HG03280 (cell line): ENCODE results near the gene A2M.

ENCODE experiments used
- ATAC-seq: cut with Tn5 transposase; IDR thresholded peaks from one replicate; pipeline ENCODE4 v1.9.1; 2021; ENCODE audit warnings: mild to moderate bottlenecking, moderate library complexity; ENCODE audit not compliant: unreplicated experiment

The A2M gene

DNA sequence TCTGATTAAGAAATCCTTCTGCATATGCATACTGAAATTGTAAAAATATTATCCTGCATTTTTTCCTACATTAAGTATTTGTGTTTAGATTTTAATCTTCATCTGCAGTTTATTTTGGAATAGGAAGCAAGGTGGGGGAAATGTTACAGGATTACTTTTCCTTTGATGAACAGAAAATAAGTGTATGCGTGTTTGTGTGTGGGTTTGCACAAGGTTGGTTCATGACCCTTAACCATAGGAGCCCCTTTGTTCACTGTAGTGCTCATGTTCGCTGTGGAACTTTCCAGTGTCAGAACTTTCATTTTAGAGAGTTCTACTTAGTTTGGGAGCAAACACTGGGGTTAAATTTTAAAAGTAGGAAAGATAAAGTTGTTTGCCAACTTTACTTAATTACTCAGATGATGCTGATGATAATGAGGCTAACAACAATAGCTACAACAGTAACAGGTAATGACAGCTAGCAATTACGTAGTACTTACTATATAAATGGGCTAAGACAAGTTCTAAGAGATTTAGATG is 6.4 kb upstream of the A2M start:
- ATAC-seq = no peak

DNA sequence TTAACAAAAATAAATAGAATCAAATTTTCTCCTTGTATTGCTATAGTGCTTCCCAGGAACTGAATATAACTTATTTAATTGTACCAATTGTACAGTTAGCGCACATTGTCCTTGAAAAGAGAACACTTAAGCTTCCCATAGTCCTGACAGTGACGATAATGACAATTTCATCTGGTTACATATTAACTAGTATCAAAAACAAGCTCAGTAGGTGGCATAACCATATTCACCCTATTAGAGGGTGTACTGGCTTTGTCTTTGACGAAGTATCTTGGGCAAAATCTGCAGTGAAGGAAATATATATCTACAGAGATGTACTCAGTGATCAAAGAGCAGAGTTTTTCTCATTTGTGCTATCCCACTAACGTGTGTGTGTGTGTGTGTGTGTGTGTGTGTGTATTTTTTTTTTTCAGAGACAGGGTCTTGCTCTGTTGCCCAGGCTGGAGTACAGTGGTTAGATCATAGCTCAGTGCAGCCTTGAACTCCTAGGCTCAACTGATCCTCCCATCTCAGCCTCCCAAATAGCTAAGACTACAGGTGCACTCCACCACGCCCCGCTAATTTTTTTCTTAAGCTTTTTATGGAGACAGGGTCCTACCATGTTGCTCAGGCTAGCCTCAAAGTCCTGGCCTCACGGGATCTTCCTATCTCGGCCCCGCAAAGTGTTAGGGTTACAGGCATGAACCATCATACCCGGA is 4.9 kb upstream of the A2M start:
- no peak for ATAC-seq

DNA sequence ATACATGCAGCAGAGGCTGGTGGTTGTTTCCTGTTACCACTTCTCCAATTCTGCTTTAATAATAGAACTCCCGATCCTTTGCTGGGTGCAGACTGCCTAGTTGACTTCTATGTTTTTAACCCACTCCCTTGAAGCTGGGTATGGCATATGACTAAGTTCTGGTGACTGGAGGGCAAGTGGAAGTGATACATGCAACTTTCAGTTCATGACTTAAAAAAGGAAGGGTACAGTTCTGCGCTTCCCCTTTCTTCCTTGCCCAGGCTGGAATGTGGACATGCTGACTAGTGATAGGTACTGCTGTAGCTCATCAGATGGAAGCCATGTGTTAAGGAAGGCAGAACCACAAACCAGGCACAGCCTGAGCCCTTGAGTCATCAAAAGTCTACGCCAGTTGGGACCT is 2.4 kb upstream of the A2M start:
- ATAC-seq = no peak

DNA sequence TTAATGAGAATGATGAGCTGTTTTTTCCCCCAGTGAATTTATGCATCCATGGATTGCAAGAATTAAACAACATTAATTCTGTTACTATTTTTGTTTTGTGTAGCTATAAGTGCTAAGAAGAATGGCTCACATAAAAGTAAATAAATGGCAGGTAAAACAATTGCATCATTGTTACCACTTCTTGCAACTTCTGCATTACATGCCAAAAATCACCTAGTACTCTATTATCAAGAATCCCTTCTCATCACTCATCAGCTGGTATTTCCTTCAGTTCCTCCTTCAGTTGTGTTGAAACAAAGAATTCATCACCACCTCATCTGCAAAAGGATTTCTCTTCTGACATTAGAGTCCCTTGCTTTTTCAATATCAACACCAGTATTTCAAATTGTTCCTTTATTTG is 773 bp downstream of the A2M start:
- no peak for ATAC-seq

DNA sequence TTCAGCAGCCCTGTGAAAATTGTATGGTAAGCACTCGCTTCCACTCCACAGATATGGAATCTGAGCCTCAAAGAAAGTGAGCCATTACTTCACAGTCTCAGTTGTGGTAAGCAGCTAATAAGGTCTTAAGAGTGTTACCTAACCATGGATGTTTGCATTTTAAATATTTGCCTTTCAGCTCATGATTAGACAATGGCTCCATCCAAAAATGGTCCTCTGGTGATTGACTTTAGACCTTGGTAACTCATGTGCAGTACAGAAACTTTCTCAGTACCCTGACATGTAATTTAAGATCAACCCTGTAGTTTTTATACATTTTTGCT is 1.8 kb downstream of the A2M start:
- ATAC-seq = no peak

GRCh38 chr12:9113296-9113986 is 2.3 kb downstream of the A2M start:
- ATAC-seq = no peak

- no peak for ATAC-seq
These were observed 3.5 kb downstream of the A2M start for GRCh38 chr12:9112076-9112853.

DNA sequence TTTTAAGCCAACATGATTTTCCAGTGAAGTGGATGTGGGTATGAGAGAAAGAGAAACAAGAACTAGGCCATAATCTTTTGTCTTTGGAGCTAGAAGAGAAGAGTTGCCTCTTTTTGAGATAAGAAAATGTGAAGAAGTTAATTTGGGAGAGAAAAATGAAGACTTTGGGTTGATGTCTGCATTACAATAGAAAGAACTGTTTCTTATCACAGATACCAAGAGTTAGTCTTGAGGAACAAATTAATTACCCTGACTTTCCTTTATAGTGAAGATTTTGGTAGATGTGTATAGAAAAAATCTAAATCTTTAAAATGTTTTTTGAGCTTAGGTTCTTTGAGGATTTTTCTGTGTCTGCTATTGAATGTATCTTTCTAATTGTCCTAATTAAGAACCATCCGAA is 4.2 kb downstream of the A2M start:
- ATAC-seq = no peak

DNA sequence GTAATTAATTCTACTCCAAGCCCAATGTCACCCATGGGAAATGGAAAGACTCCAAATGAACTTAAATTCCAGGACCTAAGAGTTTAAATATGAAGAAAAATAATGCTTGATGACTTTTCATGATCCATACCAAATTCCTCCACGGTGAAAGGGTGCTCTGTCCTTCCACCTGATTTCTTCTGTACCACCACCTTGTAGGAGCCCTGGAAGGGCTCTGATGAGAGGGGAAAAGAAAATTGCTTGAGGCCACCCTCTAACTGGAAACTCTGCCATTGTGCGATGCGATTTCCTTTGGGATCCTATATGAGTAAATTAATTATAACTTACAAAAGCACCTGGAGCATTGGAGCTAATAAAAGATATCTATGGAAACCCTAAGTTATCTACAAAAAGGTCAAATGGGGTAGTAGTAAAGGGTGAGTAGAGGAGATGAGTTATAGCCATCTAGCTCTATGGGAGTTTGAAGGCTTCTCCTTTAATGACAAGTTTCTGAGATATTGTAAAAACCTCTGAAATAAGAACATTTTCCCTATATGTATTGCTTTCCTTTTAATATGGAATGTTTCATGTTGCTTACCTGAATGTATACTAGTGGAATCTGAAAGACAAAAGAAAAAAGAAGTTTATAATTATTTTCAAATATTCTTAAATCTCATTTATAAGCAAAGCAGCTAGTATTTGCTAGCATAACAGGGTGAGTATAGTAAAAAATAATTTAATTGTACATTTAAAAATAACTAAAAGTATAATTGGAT is 5.8 kb downstream of the A2M start:
- ATAC-seq = no peak

DNA sequence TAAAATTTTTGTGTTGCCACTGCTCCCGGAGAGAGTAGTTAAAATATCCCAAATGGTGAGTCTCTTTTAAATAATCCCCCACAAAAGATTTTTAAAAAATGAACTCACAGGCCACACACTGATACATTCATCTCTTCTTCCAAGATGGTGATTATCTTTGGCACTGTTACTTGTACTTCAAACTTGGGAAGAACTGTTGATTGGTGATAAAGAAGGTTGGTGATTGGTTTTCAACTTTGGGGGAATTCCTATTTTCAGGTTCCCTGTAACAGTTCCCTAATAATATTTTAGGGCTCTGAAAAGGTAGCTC is 6.6 kb downstream of the A2M start:
- no peak for ATAC-seq

DNA sequence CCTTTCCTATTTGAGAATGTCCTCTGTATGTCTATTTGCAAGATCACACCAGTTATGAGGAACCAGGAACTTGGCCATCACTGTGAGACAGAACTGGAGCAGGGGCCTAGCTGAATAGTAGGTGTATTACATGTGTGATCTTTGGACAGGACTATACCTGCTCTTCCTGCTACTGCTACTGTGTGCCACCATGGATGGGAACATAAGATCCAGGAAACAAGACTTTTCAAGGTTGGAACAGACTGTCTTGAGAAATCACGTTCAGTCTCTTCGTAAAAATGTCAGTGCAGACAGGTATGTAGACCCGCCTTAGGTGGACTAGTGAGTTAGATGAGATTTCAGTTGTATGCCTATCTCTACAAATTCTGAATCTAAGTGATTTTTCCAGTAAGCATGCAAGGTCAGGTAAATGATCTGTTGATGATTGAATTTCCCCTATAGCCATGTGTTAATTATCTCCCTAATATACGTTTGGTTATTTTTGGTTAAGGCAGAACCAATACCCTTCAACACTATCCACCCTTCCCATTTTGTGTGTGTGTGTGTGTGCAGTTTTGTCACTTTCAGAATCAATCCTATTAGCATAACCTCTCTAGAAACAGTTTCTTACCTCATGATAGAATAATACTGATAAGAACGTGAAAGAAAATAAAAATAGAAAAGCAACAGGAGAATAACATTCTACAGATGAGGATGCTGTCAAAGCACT is 7.1 kb downstream of the A2M start:
- no peak for ATAC-seq

DNA sequence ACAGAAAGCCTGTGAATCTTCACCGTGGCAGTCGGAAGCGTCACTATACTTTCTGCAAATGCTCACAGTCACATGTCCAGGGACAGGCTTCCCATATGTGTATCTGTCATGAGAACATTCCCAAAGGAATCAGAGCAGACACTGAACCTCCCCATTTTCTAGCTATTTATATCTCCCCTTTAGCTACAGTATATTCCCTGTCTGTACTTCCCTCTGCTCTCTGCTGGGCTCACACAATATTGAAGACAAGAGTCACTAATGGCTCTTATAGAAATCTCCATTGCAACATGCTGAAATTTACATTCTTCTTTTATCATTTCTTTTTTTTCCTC is 8.2 kb downstream of the A2M start:
- no peak for ATAC-seq

DNA sequence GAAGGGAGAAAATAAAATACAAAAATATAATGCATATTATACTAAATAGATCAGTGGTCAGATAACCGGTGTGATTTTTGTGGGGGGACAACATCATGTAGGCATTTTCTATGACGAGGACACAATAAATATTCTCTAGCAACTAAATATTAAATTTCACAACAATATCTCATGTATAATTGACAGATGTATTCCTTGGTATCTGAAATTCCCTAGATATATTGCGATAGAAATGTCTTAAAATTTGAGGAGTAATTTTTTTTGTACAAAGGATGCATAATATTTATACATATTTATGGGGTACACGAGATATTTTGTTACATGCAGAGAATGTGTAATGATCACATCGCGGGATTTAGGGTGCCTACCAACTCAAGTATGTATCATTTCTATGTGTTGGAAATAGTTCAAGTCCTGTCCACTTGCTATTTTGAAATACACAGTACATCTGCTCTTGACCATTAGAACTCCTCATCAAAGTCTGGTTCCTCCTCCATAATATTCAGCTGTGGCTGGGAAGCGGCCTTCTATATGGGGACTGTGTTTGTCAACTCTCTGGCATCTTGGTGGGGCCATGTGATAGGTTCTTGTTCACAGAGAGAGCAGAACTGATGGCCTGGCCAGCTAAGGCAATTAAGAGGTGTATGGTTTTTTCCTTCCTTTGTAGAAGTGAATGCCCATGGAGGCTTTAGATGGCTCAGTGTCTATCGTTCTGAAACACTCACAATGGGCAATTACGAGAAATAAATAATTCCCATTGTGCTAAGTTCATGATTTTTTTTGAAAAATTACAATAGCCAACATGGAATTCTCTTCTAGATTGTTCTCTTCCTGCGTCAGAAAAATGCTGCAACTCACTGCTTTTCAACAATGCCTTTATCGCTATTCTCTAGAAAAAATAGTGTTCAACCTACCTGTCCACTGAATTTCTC is 8.8 kb downstream of the A2M start:
- no peak for ATAC-seq

- no peak for ATAC-seq
These were observed 9.7 kb downstream of the A2M start for GRCh38 chr12:9106067-9106466.

GRCh38 chr12:9104767-9105423 is 10.8 kb downstream of the A2M start:
- no peak for ATAC-seq

DNA sequence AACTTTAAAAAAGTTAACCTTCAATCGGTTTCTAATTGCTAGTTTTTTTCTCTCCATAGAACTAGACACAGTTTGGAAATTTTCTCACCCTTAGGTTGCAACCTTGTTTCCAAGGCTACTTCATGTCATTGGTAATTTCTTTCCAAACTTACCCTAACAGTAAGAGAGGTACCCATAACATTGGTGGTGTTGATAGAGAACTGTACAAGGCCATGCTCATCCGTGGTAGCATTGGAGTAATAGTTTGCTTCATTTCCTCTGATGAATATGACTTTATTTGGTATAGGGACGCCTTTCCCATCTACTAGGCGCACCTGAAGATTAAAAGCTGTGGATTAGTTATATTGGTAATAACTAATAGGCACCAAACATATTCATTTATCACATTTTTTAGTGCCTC is 11.6 kb downstream of the A2M start:
- ATAC-seq = no peak

- ATAC-seq = no peak
These were observed 12.5 kb downstream of the A2M start for GRCh38 chr12:9103050-9103849.

- ATAC-seq = no peak
These were observed 14.6 kb downstream of the A2M start for GRCh38 chr12:9101018-9101687.
